ENCODE measurements around the gene C17orf50.

GRCh38 chr17:35775583-35775982 is 14.9 kb downstream of the C17orf50 start:
- TF ChIP-seq CTCF (IDR thresholded peaks at IDR 0.05; ENCODE audit: low read depth, low read length) (no peak), POLR2A (IDR thresholded peaks at IDR 0.05; ENCODE audit: extremely low read depth, insufficient read length) (no peak), MAX (IDR thresholded peaks at IDR 0.05; ENCODE audit: low read depth, low read length) (no peak), MYC (IDR thresholded peaks at IDR 0.05; ENCODE audit: low read depth, low read length) (no peak)

All from NB4 (cell line).